Skeletal muscle tissue (tissue), 4 donors: ENCODE data around the gene RECK. TPM values are rescaled to one million over a fixed set of nuclear protein-coding genes. Genes with fewer than 3 reads are reported as not detected.

Experiments
- H3K27ac ChIP-seq: one replicate; pipeline ENCODE4 v1.7.0; 2013; ENCODE audit warnings: mild to moderate bottlenecking, low read depth, low read length, inconsistent platforms
- H3K27me3 ChIP-seq, 3 donors: one replicate each; pipeline ENCODE4 v1.7.0; 2013; ENCODE audit warnings: low read length in 3 of 3; ENCODE audit not compliant: control insufficient read depth in 3 of 3, insufficient read depth in 3 of 3
- H3K36me3 ChIP-seq, 3 donors: one replicate each; pipeline ENCODE4 v1.7.0; 2013; ENCODE audit warnings: low read length in 3 of 3; ENCODE audit not compliant: control insufficient read depth in 3 of 3, insufficient read depth in 3 of 3
- H3K4me1 ChIP-seq, 3 donors: one replicate each; pipeline ENCODE4 v1.7.0; 2013; ENCODE audit warnings: low read length in 3 of 3, mild to moderate bottlenecking in 3 of 3; ENCODE audit not compliant: control insufficient read depth in 3 of 3, insufficient read depth in 3 of 3
- H3K4me3 ChIP-seq, 3 donors: one replicate each; pipeline ENCODE4 v1.7.0; 2013; ENCODE audit warnings: low read length in 3 of 3
- H3K9ac ChIP-seq, 3 donors: one replicate each; pipeline ENCODE4 v1.7.0; 2013; ENCODE audit warnings: low read length in 3 of 3, mild to moderate bottlenecking in 3 of 3, moderate library complexity in 2 of 3, low read depth in 1 of 3
- H3K9me3 ChIP-seq, 3 donors: one replicate each; pipeline ENCODE4 v1.7.0; 2013; ENCODE audit warnings: low read length in 3 of 3; ENCODE audit not compliant: control insufficient read depth in 3 of 3
- total RNA-seq: library from RNA; depleted of rRNA; stranded (reverse); fragments of >200 nt; gene quantifications from one replicate; pipeline ENCODE4 v1.2.3, GENCODE V29; 2014
- donor health status: Osteomylitis.

The RECK gene
- total RNA-seq, 1 donor from 2014 or later: 14.6 TPM

DNA sequence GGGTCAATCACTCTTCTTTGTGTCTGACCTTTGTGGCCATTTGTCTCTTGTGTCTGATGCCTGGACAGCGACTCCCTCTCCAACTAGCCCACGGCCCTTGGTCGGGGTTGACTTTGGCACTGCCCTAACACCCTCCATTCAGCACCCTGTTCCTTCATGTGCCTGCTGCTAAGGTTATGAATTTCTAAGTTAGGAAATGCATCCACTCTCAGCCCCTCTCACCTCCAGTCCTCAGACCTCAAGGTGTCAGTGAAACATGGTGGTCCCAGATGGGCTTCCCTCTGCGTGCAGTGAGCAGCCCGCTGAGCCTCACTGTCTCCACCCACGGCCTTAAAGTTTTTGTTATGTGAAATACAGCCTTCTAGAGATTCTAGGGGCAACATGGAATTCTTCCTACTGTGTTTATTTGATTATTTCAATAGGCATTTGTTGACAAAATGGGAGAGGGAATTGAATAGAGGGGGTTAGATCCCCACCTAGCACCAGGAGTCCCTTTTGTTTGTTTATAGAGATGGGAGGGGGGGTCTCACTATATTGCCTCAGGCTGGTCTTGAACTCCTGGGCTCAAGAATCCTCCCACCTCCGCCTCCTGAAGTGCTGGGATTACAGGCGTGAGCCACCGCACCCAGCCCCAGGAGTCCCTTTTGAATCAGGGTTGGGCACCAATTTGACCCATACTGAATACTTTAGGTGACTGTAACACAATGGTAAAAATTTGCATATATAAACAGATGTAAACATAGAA is 98.2 kb downstream of the RECK start:
- H3K9me3 ChIP-seq: no peaks in the 10 kb centered on the region

DNA sequence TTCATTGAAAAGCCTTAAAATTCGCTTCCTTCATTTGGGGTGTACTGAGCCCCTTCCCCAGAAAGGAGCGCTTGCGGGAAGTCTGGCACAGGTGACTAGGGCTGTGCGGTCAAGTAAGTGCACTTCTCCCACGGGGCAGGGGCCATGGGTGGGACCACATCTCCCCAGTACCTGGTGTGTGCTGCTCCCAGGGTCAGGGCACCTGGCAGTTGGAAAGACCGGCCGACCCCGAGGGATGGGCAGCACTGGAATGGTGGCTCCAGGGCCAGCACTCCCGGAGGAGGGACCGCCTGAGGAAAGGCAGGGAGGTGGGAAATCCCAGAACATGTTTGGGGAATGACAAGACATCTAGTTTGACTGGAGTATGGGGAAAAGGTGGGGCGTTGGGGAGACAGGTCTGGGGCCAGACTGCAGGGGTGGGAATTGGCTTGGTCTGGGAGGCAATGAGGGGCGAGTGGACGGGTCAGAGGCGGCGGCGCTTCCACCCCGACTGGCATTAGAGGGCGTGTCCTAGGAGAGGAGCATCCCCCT is 99.1 kb downstream of the RECK start:
- Histone ChIP-seq H3K4me3 (peak overlapping the region; percentile 43 to 75 (median 69)), H3K27ac (no peak overlapping the region), H3K36me3 (no peaks in the 10 kb centered on the region), H3K9ac (peak overlapping the region in 2 of 3 donors; percentile 66 to 79), H3K4me1 (peaks cover 17 to 29% (median 28%) of the 10 kb centered on the region in 3 donors), H3K9me3 (no peaks in the 10 kb centered on the region), H3K27me3 (peaks cover 0 to 24% (median 13%) of the 10 kb centered on the region in 3 donors)

More for the DNA sequence above, 98.2 kb downstream of the RECK start:
- H3K9ac ChIP-seq: no peak overlapping the region
- H3K27me3 ChIP-seq: peaks cover 0 to 24% (median 13%) of the 10 kb centered on the region in 3 donors
- H3K4me1 ChIP-seq: peaks cover 12 to 23% (median 21%) of the 10 kb centered on the region in 3 donors
- no peaks in the 10 kb centered on the region for H3K36me3 ChIP-seq
- no peak overlapping the region for H3K4me3 ChIP-seq
- no peak overlapping the region for H3K27ac ChIP-seq

DNA sequence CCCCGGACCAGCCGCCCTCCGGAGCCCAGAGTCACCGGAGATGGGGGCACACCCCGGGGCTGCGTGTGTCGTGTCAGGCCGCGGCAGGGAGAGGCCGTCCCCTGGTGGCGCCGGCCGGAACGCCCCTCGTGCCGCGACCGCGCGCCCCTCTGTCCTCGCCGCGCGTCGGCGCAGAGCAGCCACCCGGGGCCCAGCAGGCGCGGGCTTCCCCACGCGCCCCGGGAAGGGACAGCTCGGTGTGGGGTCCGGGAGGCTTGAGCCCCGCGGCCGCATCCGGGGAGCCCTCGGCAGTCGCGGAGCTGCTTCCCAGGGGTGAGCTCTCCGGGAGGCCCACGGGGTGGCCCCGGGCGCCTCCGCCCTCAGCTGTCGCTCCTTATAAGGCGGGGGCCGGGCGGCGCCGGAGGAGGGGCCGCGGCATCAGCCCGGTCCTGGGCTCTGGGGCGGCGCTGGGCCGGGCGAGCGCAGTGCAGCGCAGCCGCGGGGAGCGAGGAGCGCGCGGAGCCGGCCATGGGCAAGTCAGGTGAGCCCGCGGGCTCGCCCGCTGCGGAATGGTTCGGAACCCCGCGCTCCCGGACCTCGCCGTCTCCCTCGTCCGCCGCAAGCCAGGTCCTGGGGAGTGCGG is 99.7 kb downstream of the RECK start, which contains the start of gene GLIPR2:
Gene GLIPR2, plus strand, starts transcription at position 462 of the 622 bp plus-strand sequence. Its CDS starts 46 bp downstream, at position 508.
- Histone ChIP-seq H3K9me3 (no peaks in the 10 kb centered on the region), H3K27ac (no peak within 1 kb of the TSS), H3K4me3 (peak within 1 kb of the TSS; percentile 69 to 80 (median 75)), H3K36me3 (no peaks in the 10 kb centered on the region), H3K27me3 (peaks cover 0 to 24% (median 13%) of the 10 kb centered on the region in 3 donors), H3K4me1 (peaks cover 17 to 31% (median 29%) of the 10 kb centered on the region in 3 donors), H3K9ac (peak within 1 kb of the TSS; percentile 66 to 79 (median 68))

DNA sequence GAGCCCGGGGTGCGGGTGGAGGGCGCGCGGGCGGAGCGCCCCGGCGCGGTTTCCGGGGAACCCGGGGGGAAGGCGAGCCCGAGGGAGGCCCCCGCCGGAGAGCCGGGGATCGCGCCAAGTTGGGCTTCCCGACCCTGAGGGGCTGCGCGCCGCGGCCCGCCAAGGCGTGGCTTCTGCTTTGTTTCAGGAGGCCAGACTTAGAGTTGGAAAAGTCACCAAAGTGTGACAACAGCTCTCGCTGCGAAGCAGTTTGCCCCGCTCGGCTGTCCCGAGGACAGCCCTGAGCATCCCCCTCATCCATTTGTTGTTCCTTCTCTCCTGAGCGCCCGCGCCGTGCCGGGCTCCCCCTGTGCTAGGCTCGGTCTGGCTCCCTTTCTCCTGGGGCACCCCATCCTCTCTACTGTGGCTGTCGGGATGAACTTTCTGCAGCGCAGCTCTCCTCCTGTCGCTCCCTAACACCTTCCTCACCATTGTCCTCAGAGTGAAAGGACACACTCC is 100.2 kb downstream of the RECK start:
- Histone ChIP-seq H3K36me3 (no peaks in the 10 kb centered on the region), H3K9me3 (no peaks in the 10 kb centered on the region), H3K9ac (peak overlapping the region; percentile 66 to 79 (median 68)), H3K4me3 (peak overlapping the region; percentile 69 to 80 (median 75)), H3K4me1 (peaks cover 17 to 31% (median 30%) of the 10 kb centered on the region in 3 donors), H3K27me3 (peaks cover 0 to 24% (median 13%) of the 10 kb centered on the region in 3 donors), H3K27ac (no peak overlapping the region)

DNA sequence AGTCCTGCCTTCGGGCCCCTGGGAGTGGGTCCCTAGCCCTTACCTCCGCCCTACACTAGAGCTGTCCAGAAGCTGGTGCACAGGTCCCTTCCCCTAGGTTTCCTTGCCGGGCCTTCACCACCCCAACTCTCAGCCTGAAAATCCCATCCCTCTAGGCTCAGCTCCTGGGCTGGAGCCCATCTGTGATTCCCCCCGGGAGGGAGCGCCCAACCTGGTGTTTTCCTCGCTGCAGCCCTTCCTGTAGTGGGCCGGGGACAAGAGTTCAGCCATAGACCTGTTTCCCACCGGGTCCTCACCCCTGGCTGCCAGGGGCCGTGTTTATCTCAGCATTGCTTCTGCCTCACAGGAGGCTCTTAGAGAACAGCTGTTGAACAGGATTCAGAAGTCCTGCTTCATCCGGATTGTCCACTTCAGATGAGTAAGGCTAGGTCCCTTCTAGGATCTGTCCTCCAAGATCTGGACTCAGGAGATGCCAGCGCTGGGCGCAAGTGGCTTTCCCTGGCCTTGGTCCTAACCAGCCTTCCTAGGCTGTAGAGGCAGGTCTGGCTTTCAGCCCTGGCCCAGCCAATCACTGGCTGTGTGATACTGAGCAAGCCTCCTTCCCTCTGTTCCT is 100.8 kb downstream of the RECK start:
- no peaks in the 10 kb centered on the region for H3K9me3 ChIP-seq
- no peaks in the 10 kb centered on the region for H3K36me3 ChIP-seq
- peaks cover 2 to 24% (median 13%) of the 10 kb centered on the region in 3 donors for H3K27me3 ChIP-seq
- peaks cover 22 to 36% (median 36%) of the 10 kb centered on the region in 3 donors for H3K4me1 ChIP-seq
- H3K9ac ChIP-seq: peak overlapping the region; percentile 66 to 79 (median 68)
- peak overlapping the region; percentile 69 to 80 (median 75) for H3K4me3 ChIP-seq
- no peak overlapping the region for H3K27ac ChIP-seq

DNA sequence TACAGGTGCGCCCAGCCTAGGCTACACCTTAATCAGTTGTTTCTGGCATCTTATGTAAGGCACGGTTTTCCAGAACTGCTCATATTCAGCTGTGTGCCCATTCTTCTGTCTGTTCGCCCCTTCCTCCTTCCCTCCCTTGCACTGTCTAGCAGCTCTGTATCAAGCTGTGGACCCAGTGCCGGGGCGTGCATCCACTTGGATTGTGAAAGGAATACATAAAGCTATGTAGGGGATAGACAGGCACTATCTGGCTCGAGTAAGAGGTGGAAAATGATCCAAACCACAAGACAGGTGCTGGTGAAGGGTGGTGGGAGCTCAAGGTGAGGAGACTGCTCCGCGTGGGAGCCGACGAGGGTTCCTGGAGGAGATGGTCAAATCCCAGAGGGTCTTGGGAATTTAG is 101.8 kb downstream of the RECK start:
- Histone ChIP-seq H3K4me3 (no peak overlapping the region), H3K9ac (no peak overlapping the region), H3K27me3 (peaks cover 2 to 24% (median 13%) of the 10 kb centered on the region in 3 donors), H3K4me1 (peaks cover 29 to 45% (median 42%) of the 10 kb centered on the region in 3 donors), H3K9me3 (no peaks in the 10 kb centered on the region), H3K36me3 (no peaks in the 10 kb centered on the region), H3K27ac (no peak overlapping the region)

DNA sequence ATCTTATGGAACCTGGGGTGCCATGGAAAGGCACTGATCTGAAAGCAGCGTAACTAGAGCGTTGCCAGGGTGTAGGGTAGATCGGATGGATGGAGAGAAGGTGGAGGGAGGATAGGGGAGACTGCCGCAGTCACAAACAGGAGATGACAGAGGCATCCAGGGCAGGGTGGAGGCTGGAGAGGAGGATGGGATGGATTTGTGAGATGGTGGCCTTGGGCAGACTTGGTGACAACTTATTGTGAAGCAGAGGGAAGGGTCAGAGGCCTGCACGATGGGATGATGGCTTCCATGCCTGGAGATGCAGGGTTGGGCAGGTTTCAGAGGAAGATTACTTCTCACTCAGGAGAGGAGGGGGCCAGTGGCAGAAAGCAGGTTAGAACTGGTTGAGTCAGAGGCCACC is 102.2 kb downstream of the RECK start:
- Histone ChIP-seq H3K27ac (no peak overlapping the region), H3K9ac (no peak overlapping the region), H3K27me3 (peaks cover 2 to 24% (median 13%) of the 10 kb centered on the region in 3 donors), H3K9me3 (no peaks in the 10 kb centered on the region), H3K4me1 (peaks cover 29 to 45% (median 44%) of the 10 kb centered on the region in 3 donors), H3K36me3 (no peaks in the 10 kb centered on the region), H3K4me3 (no peak overlapping the region)

DNA sequence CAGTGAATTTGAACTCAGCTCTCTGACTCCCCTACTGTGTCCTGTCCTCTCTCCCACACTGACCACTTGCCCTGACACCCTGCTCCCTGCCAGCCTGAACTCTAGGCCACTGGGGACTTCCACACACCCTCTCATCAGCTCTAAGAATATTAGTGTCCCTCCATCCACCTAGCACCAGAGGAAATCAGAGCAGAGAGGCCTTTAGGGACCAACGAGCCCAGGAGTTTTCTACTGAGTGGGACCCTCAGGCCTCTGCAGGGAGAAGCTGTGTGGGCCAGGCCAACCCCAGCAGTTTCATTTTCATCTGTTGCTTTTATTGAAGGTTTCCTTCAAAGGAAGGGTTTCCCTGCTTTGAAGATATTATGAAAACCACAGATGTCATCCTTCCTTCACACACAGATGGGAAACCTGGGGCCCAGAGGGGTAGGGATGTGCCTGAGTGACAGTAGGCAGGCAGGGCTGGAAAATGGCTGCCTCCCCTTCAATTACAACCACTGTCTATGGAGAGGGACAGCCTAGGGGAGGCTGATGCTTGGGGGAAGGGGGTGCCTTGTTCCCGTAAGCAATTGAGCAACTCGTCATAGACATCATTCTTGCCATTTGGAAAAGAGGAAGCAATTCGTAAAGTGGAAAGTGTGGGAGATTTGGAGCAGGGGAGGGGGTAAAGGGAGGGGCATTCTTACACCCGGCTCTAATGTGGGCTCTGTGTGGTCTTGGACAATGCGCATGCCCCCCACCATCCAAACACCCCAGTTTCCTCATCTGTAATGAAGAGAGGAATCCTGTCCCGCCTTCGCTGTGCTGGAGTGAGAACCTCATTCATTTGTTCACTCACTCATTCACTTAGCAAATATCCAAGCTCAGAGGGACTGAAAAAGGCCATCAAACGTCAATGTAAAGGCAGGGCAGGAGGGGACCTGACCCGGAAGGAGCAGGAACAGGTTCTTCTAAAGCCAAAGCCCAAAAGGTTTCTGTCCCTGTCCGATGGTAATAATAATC is 103.7 kb downstream of the RECK start:
- no peak overlapping the region for H3K4me3 ChIP-seq
- peaks cover 29 to 45% (median 44%) of the 10 kb centered on the region in 3 donors for H3K4me1 ChIP-seq
- no peaks in the 10 kb centered on the region for H3K9me3 ChIP-seq
- peak overlapping the region; percentile 75 for H3K27ac ChIP-seq
- H3K27me3 ChIP-seq: peaks cover 2 to 24% (median 13%) of the 10 kb centered on the region in 3 donors
- H3K36me3 ChIP-seq: peaks cover 0 to 4% (median 0%) of the 10 kb centered on the region in 3 donors
- no peak overlapping the region for H3K9ac ChIP-seq
